Stimulated activated CD4-positive, alpha-beta T cell treated with anti-CD3 and anti-CD28 coated beads, TNF-alpha, amount 100 ng/mL, for 24 hours (primary cell): ENCODE results near the gene GRM1.
"Not testable (repeated sequence)": the region's sequence is repeated elsewhere in the genome, so short reads cannot be mapped to it uniquely, and the experiment has no call there.

Experiments
- DNase-seq, 3 experiments: peaks; one replicate each; pipeline ENCODE4 v3.0.0-alpha.2; 2020; ENCODE audit warnings: low read depth in 3 of 3

Gene GRM1

GRCh38 chr6:146191612-146192011, 162.8 kb downstream of the GRM1 start:
- DNase-seq = no peak

- DNase-seq = no peak
Measured at GRCh38 chr6:146194434-146194833, 165.6 kb downstream of the GRM1 start.

DNA sequence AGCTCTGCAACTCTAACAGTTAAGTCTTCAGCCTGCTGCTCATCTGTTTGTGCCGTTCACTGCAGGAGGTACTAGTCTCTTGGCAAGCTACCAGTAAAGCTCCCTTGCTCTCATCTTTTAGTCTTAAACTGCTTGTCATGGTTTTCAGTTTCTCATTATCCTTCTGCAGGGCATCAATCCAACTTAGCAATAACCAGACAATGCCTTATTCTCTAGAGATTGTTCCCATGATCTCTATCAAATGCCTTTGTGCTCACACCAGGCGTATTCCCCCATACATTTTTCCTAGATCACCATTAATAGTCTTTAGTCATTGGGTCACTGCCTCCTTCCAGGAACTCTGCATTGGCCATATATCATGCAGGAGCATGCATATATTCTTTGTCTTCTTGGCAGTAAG, 171.3 kb downstream of the GRM1 start:
- no peak for DNase-seq

DNA sequence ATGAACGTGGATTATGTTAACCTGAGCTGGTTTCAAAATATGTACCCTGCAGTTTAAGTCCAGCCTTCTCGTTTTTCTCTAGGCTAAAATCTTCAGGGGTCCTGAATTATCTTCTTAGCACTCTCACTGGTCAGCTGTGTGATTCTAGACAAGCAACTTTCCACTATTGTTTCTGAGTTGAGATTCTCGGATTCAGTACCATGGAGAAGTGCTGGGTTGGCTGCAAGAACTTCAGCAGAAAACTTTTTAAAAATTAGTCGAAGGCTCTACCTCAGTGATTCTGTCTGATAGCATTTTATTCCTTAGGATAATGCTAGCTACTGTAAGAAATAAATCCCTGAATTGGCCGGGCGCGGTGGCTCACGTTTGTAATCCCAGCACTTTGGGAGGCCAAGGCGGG, 173.7 kb downstream of the GRM1 start:
- no peak for DNase-seq

GRCh38 chr6:146209942-146210341, 181.1 kb downstream of the GRM1 start:
- DNase-seq = no peak

GRCh38 chr6:146210406-146211083, 181.7 kb downstream of the GRM1 start:
- DNase-seq = no peak

- DNase-seq = no peak
Measured at GRCh38 chr6:146211646-146212045, 182.8 kb downstream of the GRM1 start.

DNA sequence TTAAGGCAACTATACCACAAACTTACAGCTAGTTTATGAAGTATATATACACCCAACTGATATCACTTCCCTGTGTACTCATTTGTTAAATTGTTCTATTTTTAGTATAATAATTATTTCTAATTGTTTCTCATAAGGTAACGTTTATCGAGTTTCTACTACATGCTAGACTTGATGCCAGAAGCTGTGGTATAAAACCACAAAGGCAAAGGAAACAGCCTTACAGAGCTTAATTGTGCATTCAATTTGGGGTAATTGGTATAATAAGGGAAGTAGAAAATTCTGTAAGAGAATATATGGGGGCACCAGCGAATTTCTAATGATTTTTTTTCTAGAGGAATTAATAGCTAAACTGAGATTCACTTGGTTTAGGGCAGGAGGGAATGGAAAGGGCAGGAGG, 183.9 kb downstream of the GRM1 start:
- no peak for DNase-seq

DNA sequence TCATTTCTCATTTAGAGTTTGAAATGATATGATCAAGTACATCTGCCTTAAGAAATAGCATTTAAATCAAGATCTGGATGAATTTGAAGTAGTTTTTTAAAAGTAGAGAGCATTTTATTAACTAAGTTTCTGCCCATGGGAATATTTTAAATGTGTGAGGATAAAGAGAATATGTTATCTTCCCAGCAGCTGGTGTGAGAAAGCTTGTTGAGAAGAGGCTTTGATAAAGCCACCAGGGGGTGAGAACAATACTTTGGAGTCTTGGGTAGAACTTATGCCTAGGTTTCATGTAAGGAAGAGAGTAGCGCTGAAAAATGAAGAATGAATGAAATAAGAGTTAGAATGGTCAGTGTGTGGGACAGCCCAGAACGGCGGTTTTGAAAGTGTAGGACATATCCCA, 190.2 kb downstream of the GRM1 start:
- DNase-seq = no peak

DNA sequence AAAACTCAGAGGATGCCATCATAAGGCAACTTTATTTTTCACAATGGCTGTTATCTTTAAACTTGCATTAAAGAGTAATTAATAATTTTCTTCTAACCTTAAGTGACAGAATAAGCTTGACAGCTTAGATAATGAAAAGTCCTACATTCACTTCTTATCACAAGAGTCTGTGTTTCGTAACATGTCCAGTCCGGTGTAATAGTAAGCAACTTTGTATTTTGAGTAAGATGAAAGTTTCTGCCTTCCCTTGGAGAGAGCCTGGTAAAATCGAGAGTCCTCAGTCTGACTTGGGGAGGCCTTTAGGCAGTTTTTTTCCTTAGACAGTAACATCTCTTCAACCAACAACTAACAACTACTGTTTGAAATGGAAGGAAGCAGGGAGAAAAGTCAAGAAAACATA, 195.6 kb downstream of the GRM1 start:
- no peak for DNase-seq

DNA sequence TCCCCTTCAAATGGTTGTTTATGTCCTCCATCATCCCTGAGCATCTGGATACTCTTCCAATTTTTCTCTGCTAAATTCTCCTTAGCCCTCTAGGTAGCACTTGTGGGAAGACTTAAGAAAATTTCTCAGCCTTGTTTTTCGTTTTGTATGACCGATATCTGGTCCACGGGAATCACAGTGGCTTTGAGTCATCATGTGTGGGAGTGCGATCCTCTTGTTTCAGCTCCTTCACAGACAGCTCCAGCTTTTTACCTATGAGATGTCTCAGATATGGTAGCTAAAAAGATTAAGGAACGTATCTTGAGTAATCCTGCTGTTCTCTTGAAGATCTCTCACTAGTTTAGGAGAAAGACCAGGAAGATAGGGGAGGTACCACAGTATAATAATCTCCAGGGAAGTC, 196.1 kb downstream of the GRM1 start:
- DNase-seq = no peak

- DNase-seq = no peak
Measured at GRCh38 chr6:146240322-146240721, 211.5 kb downstream of the GRM1 start.

GRCh38 chr6:146240807-146241206, 211.9 kb downstream of the GRM1 start:
- no peak for DNase-seq

- DNase-seq = not testable (repeated sequence)
Measured at GRCh38 chr6:146243646-146244045, 214.8 kb downstream of the GRM1 start.

DNA sequence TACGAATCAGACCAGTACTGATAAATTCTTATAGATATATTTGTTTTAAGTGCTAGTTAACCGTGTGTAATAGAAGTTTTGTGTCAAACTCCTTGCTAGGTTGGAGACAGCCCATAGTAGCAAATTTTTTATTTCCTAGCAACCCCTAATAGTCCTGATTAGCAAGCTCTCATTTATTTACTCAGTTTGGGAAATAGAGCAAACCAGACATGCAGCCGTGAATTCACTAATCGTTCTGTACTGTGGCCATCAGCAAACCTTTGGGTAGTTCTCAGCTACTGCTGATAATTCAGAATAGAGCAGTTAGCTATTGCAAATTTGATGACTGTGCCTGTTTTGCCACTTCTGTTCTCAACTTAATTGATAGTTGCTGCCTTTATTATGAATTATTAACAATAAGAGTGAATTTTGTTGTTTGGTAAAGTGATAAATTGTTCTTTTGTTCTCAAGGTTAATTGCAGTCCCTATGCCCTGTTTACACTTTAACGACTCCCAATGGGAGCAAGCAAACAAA, 215.8 kb downstream of the GRM1 start:
- DNase-seq = no peak

DNA sequence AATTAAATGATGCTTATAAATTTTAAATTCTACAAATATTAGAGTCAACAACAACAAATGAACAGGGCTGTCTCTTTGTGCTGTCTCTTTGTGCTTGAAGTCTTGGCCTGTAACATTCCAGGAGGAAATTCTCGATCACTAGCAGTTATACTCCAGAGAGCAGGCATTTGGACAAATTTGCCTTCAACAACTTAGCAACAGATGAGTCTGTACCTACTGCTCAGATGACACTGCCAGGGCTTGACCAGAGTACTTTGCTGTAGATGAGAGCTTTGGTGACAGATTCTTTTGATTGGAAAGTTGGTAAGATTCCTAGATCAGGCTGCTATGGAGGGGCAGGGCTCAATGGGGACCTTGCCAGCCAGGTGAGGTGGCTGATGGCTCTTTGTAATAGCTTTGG, 217.2 kb downstream of the GRM1 start:
- DNase-seq = no peak

DNA sequence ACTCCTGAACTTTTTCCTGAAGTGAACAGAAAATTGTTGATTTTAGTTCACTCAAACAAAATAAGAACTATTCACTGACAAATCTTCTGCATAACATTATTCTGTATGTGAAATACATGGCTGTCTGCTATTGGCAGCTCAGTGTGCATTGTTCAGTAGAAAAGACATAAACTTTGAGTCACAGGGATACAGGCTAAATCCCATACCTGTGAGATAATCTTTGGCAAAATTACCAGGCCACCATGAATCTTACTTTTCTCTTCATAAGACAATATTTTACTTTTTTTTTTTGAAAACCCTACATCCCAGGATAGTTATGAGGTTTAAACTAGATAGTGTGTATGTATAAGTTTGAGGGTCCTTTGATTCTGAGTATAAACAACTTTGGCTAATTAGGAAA, 224.8 kb downstream of the GRM1 start:
- no peak for DNase-seq

DNA sequence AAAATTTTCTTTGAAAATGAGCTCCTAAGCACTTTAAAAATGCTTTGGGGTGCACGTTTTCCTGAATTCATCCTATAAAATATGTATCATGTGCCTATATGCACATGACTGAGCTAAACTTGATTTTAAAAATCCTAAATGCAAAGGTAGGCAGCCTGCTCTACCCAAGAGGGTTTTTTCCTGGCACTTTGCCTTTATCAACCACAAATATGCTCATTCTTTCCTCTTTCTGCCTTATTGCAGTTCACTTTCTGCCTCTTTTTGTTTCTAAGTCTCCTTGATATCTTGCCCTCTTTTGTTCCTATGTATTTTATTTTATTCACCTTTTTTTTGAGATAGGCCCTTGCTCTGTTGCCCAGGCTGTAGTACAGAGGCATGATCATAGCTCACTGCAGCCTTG, 229.3 kb downstream of the GRM1 start:
- no peak for DNase-seq

GRCh38 chr6:146260886-146261285, 232.0 kb downstream of the GRM1 start:
- no peak for DNase-seq

DNA sequence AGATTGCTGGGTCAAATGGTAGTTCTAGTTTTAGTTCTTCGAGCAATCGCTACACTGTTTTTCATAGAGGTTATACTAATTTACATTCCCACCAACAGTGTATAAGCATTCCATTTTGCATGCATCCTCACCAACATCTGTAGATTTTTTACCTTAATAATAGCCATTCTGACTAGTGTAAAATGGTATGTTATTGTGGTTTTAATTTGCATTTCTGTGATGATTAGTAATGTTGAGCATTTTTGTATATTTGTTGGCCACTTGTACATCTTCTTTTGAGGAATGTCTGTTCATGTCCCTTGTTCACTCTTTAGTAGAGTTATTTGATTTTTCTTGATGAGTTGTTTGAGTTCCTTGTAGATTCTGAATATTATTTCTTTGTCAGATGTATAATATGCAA, 236.2 kb downstream of the GRM1 start:
- no peak for DNase-seq

- no peak for DNase-seq
Measured at GRCh38 chr6:146267447-146267846, 238.6 kb downstream of the GRM1 start.

GRCh38 chr6:146267946-146268345, 239.1 kb downstream of the GRM1 start:
- no peak for DNase-seq

GRCh38 chr6:146269482-146269881, 240.6 kb downstream of the GRM1 start:
- no peak for DNase-seq

- not testable (repeated sequence) for DNase-seq
Measured at GRCh38 chr6:146271163-146271562, 242.3 kb downstream of the GRM1 start.
